Prostate gland (tissue), 2 donors: Measurements from ENCODE around the gene RRP36. TPM values are rescaled to one million over a fixed set of nuclear protein-coding genes. Genes with fewer than 3 reads are reported as not detected.
A peak's percentile ranks its signal among the peaks of the same experiment; 100 is the strongest.

Experiments used
- DNase-seq: peaks from one replicate; pipeline ENCODE4 v3.0.0-alpha.2; 2019; ENCODE audit warnings: low spot score
- H3K27ac ChIP-seq, 2 donors: fragments of 200-600 bp; sonication (generic); 2 replicates each; pipeline ENCODE4 v1.5.1; 2017 to 2019
- H3K27me3 ChIP-seq: fragments of 200-600 bp; sonication (generic); replicated peaks from 2 replicates; pipeline ENCODE4 v1.5.1; 2019; ENCODE audit not compliant: insufficient read depth
- H3K36me3 ChIP-seq, 2 donors: fragments of 200-600 bp; sonication (generic); 1 replicate in 1 of 2; 2 replicates in 1 of 2; pipeline versions ENCODE4 v1.5.1 to v1.8.1; 2017 to 2019
- H3K4me1 ChIP-seq: fragments of 200-600 bp; sonication (generic); replicated peaks from 2 replicates; pipeline ENCODE4 v1.5.1; 2019
- H3K4me3 ChIP-seq, 2 donors: fragments of 200-600 bp; sonication (generic); 2 replicates each; pipeline ENCODE4 v1.5.1; 2017 to 2019
- H3K9me3 ChIP-seq: fragments of 200-600 bp; sonication (generic); 2 replicates; pipeline ENCODE4 v1.5.1; 2017
- POLR2A ChIP-seq: fragments of 450-650 bp; IDR thresholded peaks from one replicate; pipeline ENCODE4 v1.6.1; 2016; ENCODE audit warnings: antibody characterized with exemption, mild to moderate bottlenecking
- POLR2AphosphoS5 ChIP-seq: sonication (generic); formaldehyde crosslinking; IDR thresholded peaks from one replicate; pipeline ENCODE4 v1.6.1; 2017; ENCODE audit warnings: antibody characterized with exemption
- WGBS: methylation state at CpG from one replicate; pipeline ENCODE4 v1.1.5; 2018; 5-methylcytosine and 5-hydroxymethylcytosine counted together
- intact Hi-C: fragments of 100-400 bp; cut with DNase I; formaldehyde crosslinking; loops from one replicate; pipeline ENCODE4 v1.14.2; 2022
- total RNA-seq, 2 donors: library from RNA; depleted of rRNA; stranded (reverse); fragments of >200 nt; gene quantifications; one replicate each; pipeline ENCODE4 v1.1.0, GENCODE V29; 2016
- TF ChIP-seq, protein P1 (sequence below), 4 experiments: fragments of 200-600 bp in 2 of 4; fragments of 450-650 bp in 2 of 4; sonication (generic) in 2 of 4; IDR thresholded peaks; 1 replicate in 3 of 4; 2 replicates in 1 of 4; pipeline ENCODE4 v1.5.1; 2016 to 2019; ENCODE audit warnings: antibody characterized with exemption in 4 of 4, mild to moderate bottlenecking in 2 of 4, moderate library complexity in 2 of 4

Gene RRP36
- total RNA-seq, 2 donors from 2014 or later: 45.1 to 50.8 TPM

DNA sequence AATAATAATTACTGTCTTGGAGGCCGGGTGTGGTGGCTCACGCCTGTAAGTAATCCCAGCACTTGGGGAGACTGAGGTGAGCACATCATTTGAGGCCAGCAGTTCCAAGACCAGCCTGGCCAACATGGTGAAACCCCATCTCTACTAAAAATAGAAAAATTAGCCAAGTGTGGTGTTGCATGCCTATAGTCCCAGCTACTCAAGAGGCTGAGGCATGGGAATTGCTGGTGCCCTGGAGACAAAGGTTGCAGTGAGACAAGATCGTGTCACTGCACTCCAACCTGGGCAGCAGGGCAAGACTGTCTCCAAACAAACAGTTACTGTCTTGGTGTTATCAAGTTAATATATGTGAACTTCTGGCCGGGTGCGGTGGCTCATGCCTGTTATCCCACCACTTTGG, 4.9 kb downstream of the RRP36 start:
- Histone ChIP-seq H3K4me3 (no peak overlapping the region), H3K4me1 (no peaks in the 10 kb centered on the region), H3K27me3 (no peaks in the 10 kb centered on the region), H3K9me3 (no peaks in the 10 kb centered on the region), H3K36me3 (peaks cover 7 to 48% of the 10 kb centered on the region in 2 donors), H3K27ac (no peak overlapping the region)
- TF ChIP-seq, protein P1, sequence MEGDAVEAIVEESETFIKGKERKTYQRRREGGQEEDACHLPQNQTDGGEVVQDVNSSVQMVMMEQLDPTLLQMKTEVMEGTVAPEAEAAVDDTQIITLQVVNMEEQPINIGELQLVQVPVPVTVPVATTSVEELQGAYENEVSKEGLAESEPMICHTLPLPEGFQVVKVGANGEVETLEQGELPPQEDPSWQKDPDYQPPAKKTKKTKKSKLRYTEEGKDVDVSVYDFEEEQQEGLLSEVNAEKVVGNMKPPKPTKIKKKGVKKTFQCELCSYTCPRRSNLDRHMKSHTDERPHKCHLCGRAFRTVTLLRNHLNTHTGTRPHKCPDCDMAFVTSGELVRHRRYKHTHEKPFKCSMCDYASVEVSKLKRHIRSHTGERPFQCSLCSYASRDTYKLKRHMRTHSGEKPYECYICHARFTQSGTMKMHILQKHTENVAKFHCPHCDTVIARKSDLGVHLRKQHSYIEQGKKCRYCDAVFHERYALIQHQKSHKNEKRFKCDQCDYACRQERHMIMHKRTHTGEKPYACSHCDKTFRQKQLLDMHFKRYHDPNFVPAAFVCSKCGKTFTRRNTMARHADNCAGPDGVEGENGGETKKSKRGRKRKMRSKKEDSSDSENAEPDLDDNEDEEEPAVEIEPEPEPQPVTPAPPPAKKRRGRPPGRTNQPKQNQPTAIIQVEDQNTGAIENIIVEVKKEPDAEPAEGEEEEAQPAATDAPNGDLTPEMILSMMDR (IDR thresholded peaks at IDR 0.05): no peak
- TF ChIP-seq POLR2AphosphoS5 (no peak), POLR2A (no peak)
- 95% methylated on average over 5 of the region's 5 CpGs for WGBS
- no peak for DNase-seq
- intact Hi-C loops: no loop called here

DNA sequence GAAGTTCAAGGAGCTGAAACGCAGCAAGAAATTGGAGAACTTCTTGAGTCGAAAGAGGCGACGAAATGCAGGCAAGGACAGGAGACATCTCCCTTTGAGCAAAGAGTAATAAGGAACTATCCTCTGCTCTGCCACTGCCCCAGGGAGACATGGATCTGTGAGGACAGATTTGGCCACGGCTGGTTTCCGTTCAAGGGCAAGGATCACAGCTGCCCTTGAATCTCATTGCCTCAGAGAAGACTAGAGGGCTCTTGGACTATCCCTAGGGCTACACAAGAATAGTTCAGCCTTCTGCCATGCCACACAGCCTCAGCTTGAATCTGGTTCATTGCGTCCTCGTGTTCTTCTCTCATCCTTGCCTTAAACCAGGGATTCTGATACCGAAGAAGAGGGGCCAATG, 7.7 kb downstream of the RRP36 start:
- H3K27ac ChIP-seq: no peak overlapping the region
- H3K4me1 ChIP-seq: no peaks in the 10 kb centered on the region
- H3K9me3 ChIP-seq: no peaks in the 10 kb centered on the region
- DNase-seq: no peak
- H3K4me3 ChIP-seq: no peak overlapping the region
- H3K27me3 ChIP-seq: no peaks in the 10 kb centered on the region
- H3K36me3 ChIP-seq: peaks cover 7 to 48% of the 10 kb centered on the region in 2 donors
- TF ChIP-seq POLR2AphosphoS5 (no peak), POLR2A (no peak)
- TF ChIP-seq, protein P1 (IDR thresholded peaks at IDR 0.05): no peak
- WGBS: 87% methylated on average over 9 of the region's 9 CpGs
- intact Hi-C loops: no loop called here

DNA sequence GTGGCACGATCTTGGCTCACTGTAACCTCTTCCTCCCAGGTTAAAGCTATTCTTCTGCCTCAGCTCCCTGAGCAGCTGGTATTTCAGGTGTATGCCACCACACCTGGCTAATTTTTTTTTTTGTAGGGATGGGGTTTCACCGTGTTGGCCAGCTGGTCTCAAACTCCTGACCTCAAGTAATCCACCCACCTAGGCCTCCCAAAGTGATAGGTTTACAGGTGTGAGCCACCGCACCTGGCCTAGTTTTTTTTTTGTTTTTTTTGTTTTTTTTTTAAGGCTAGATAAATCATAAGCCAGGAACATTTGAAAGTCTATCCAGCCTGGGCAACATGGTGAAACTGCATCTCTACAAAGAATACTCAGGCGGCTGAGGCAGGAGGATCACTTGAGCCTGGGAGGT, 10.9 kb downstream of the RRP36 start:
- H3K9me3 ChIP-seq: no peaks in the 10 kb centered on the region
- intact Hi-C loops: no loop called here
- H3K4me3 ChIP-seq: no peak overlapping the region
- no peak for DNase-seq
- H3K4me1 ChIP-seq: no peaks in the 10 kb centered on the region
- TF ChIP-seq POLR2A (no peak), POLR2AphosphoS5 (no peak)
- TF ChIP-seq, protein P1 (IDR thresholded peaks at IDR 0.05): no peak
- WGBS: 86% methylated on average over 4 of the region's 4 CpGs
- H3K36me3 ChIP-seq: peaks cover 7 to 27% of the 10 kb centered on the region in 2 donors
- H3K27ac ChIP-seq: no peak overlapping the region
- no peaks in the 10 kb centered on the region for H3K27me3 ChIP-seq

DNA sequence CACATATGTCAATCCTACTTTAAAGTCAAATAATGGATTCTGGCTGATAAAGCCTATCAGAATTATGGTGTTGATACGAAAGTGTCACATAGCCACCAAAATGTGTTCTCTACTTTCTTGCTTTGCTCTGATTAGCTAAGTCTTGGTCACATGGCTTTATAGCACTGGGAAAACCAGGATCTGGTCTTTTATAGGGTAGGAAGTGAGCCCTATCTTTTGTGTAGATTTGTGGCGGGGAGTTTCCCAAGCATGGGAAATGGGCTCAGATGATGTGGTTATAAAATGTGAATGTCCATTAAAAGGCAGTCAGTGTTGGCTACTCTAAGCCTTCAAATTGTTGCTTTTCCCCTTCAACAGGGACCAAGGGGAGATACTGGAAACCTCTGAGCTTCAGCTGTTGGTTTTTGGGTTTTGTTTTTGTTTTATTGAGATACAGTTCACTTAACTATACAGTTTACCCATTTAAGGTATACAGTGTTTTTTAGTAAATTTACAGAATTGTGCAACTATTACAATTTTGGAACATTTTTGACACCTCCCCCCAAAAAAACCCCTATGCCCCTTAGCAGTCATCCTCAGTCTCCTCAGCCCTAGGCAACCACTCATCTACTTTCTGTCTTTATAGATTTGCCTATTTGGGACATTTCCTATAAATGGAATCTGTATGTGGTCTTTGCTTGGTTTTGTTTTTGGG, 12.2 kb downstream of the RRP36 start:
- no peak for DNase-seq
- peaks cover 2 to 14% of the 10 kb centered on the region in 2 donors for H3K36me3 ChIP-seq
- no peak overlapping the region for H3K4me3 ChIP-seq
- no peaks in the 10 kb centered on the region for H3K27me3 ChIP-seq
- H3K27ac ChIP-seq: no peak overlapping the region
- WGBS: 79% methylated on average over 2 of the region's 2 CpGs
- H3K9me3 ChIP-seq: no peaks in the 10 kb centered on the region
- no peaks in the 10 kb centered on the region for H3K4me1 ChIP-seq
- intact Hi-C loops: no loop called here
- TF ChIP-seq POLR2AphosphoS5: peak; percentile 32
- TF ChIP-seq, protein P1 (IDR thresholded peaks at IDR 0.05): no peak

DNA sequence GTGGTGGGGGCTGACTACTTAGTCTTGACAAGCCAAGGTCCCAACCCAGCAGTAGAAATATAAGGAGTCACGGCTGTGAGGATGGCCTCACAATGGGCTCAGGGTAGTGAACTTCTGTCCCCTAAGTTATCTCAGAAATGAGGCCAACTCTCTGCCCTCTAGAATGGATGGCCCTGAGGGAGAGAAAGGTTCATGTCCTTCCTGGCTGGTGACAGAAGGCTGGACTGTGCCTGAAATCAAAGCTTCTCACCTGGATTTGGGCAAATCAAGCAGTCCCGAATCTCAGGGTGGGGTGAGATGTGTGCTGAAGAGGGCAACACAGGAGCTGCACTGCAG, 12.7 kb downstream of the RRP36 start:
- H3K4me1 ChIP-seq: no peaks in the 10 kb centered on the region
- WGBS: 85% methylated on average over 2 of the region's 2 CpGs
- no peak overlapping the region for H3K27ac ChIP-seq
- H3K36me3 ChIP-seq: peaks cover 6 to 9% of the 10 kb centered on the region in 2 donors
- intact Hi-C loops: no loop called here
- no peak for DNase-seq
- no peak for TF ChIP-seq POLR2AphosphoS5
- no peak for TF ChIP-seq POLR2A
- TF ChIP-seq, protein P1 (IDR thresholded peaks at IDR 0.05): no peak
- no peaks in the 10 kb centered on the region for H3K27me3 ChIP-seq
- no peaks in the 10 kb centered on the region for H3K9me3 ChIP-seq
- H3K4me3 ChIP-seq: no peak overlapping the region
